ENCODE measurements around the gene GBF1. TPM values are rescaled to one million over a fixed set of nuclear protein-coding genes. Genes with fewer than 3 reads are reported as not detected.

Gene GBF1
- total RNA-seq, 1 experiment from 2014 or later, result 23.7 TPM

DNA sequence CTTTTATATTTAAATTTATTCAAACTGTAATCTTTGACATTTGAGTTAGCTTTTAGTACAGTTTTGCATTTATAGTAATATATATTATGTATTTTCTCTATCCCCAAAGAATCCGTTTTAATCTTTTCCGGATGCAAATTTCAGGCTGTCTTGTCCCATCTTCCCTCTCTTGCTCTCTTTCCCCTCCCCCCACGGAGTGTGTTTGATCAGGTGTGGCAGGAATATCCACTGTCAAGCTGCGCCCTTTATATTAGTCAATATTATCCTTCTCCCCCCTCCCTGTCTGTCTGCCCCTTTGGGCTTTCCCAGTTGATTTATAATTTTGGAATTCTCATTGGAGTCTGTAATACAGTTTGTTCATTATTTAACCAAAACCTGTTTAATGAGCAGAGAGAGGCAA, 19.0 kb downstream of the GBF1 start:
- Histone ChIP-seq H3K27ac (ENCODE audit: insufficient read length, low read depth, low read length) (no peak overlapping the region), H3K56ac (ENCODE audit: insufficient read length, low read depth, low read length) (no peak overlapping the region), H3K4me2 (ENCODE audit: insufficient read depth, insufficient read length, low read length) (no peak overlapping the region), H3K18ac (ENCODE audit: insufficient read length, low read depth, low read length) (no peak overlapping the region), H4K5ac (ENCODE audit: insufficient read length, low read depth, low read length) (no peak overlapping the region), H4K8ac (replicated peaks; ENCODE audit: insufficient read length, low read depth, low read length) (no peak overlapping the region), H3K14ac (ENCODE audit: insufficient read depth, low read length) (no peak overlapping the region), H4K20me1 (ENCODE audit: control insufficient read depth, insufficient read depth, insufficient read length) (no peaks in the 10 kb centered on the region), H3K4me1 (ENCODE audit: insufficient read depth, low read length) (no peaks in the 10 kb centered on the region), H4K91ac (ENCODE audit: insufficient read length, low read depth, low read length) (no peak overlapping the region), H3K23me2 (ENCODE audit: insufficient read length, low read depth, low read length, poor library complexity, severe bottlenecking) (no peaks in the 10 kb centered on the region), H3T11ph (ENCODE audit: low read length) (no peak overlapping the region), H3K4ac (ENCODE audit: low read depth, low read length) (no peak overlapping the region), H3K23ac (ENCODE audit: insufficient read length, low read depth, low read length) (no peak overlapping the region), H3K79me1 (ENCODE audit: insufficient read depth, low read depth, low read length, poor library complexity, severe bottlenecking) (peaks cover 3% of the 10 kb centered on the region), H2BK120ac (ENCODE audit: low read depth, low read length, poor library complexity, severe bottlenecking) (no peak overlapping the region), H3K9me3 (ENCODE audit: control insufficient read depth, low read depth, low read length) (no peaks in the 10 kb centered on the region), H3K79me2 (ENCODE audit: insufficient read depth, low read length) (no peaks in the 10 kb centered on the region), H2BK15ac (ENCODE audit: low read depth, low read length) (no peak overlapping the region), H3K9ac (ENCODE audit: extremely low read depth, insufficient read length, low read length) (no peak overlapping the region), H2AFZ (ENCODE audit: low read length) (no peak overlapping the region), H2AK5ac (ENCODE audit: insufficient read length, low read length) (no peak overlapping the region), H3K27me3 (ENCODE audit: insufficient read depth, low read length) (no peaks in the 10 kb centered on the region), H2BK20ac (ENCODE audit: low read depth, low read length, poor library complexity, severe bottlenecking) (no peak overlapping the region), H2BK12ac (ENCODE audit: insufficient read length, low read depth, low read length) (no peak overlapping the region), H2BK5ac (ENCODE audit: insufficient read length, low read length) (no peak overlapping the region)
- no peak overlapping the region for H3K4me3 Mint-ChIP-seq
- no peak overlapping the region for H3K27ac Mint-ChIP-seq
- TF ChIP-seq, protein P1, sequence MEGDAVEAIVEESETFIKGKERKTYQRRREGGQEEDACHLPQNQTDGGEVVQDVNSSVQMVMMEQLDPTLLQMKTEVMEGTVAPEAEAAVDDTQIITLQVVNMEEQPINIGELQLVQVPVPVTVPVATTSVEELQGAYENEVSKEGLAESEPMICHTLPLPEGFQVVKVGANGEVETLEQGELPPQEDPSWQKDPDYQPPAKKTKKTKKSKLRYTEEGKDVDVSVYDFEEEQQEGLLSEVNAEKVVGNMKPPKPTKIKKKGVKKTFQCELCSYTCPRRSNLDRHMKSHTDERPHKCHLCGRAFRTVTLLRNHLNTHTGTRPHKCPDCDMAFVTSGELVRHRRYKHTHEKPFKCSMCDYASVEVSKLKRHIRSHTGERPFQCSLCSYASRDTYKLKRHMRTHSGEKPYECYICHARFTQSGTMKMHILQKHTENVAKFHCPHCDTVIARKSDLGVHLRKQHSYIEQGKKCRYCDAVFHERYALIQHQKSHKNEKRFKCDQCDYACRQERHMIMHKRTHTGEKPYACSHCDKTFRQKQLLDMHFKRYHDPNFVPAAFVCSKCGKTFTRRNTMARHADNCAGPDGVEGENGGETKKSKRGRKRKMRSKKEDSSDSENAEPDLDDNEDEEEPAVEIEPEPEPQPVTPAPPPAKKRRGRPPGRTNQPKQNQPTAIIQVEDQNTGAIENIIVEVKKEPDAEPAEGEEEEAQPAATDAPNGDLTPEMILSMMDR (conservative IDR thresholded peaks at IDR 0.05), result no peak
- H3K36me3 Mint-ChIP-seq (ENCODE audit: insufficient read depth in 1 of 3, low read depth in 3 of 3), result peaks cover 0 to 17% (median 16%) of the 10 kb centered on the region in 3 experiments; a peak in 5 of 7 replicates
- H3K9me3 Mint-ChIP-seq, result no peaks in the 10 kb centered on the region
- peaks cover 4% of the 10 kb centered on the region in 2 experiments; a peak in 2 of 4 replicates for H3K4me1 Mint-ChIP-seq
- no peaks in the 10 kb centered on the region for H3K27me3 Mint-ChIP-seq (ENCODE audit: low read depth)
- WGBS (ENCODE audit: extremely low coverage, insufficient read length, low lambda C conversion rate), result no CpG with 5 or more reads among the region's 4 CpGs
- DNase-seq, result no peak
